Lung (tissue), 12 donors: ENCODE measurements around the gene KIF23. TPM values are rescaled to one million over a fixed set of nuclear protein-coding genes. Genes with fewer than 3 reads are reported as not detected.

Source experiments
- ATAC-seq: fragments of 200-7000 bp; cut with Tn5 transposase; one replicate; pipeline ENCODE4 v1.9.1; 2020; ENCODE audit warnings: moderate number of reproducible peaks; ENCODE audit not compliant: insufficient read depth, low FRiP score
- DNase-seq, 3 donors: peaks; one replicate each; pipeline ENCODE4 v3.0.0-alpha.2; 2013 to 2017
- H3K27ac ChIP-seq, 2 donors: one replicate each; pipeline ENCODE4 v1.5.1; 2013; ENCODE audit warnings: mild to moderate bottlenecking in 2 of 2, moderate library complexity in 2 of 2, control low read depth in 1 of 2, inconsistent platforms in 1 of 2, low read depth in 1 of 2, low read length in 1 of 2
- H3K27me3 ChIP-seq, 3 donors: one replicate each; pipeline ENCODE4 v1.5.1; 2013; ENCODE audit warnings: low read length in 2 of 3; ENCODE audit not compliant: control insufficient read depth in 3 of 3, insufficient read depth in 3 of 3
- H3K36me3 ChIP-seq, 4 donors: one replicate each; pipeline ENCODE4 v1.5.1; 2013; ENCODE audit warnings: low read length in 4 of 4, mild to moderate bottlenecking in 1 of 4, moderate library complexity in 1 of 4; ENCODE audit not compliant: control insufficient read depth in 4 of 4, insufficient read depth in 4 of 4
- H3K4me1 ChIP-seq, 5 donors: one replicate each; pipeline ENCODE4 v1.5.1; 2013; ENCODE audit warnings: low read length in 5 of 5, mild to moderate bottlenecking in 2 of 5, moderate library complexity in 1 of 5; ENCODE audit not compliant: control insufficient read depth in 5 of 5, insufficient read depth in 5 of 5
- H3K4me3 ChIP-seq: one replicate; pipeline ENCODE4 v1.5.1; 2013; ENCODE audit warnings: mild to moderate bottlenecking, control low read depth, moderate library complexity
- H3K9ac ChIP-seq, 2 donors: one replicate each; pipeline ENCODE4 v1.5.1; 2013; ENCODE audit warnings: low read length in 2 of 2, control low read depth in 1 of 2; ENCODE audit not compliant: insufficient read depth in 1 of 2
- H3K9me3 ChIP-seq, 4 donors: one replicate each; pipeline ENCODE4 v1.5.1; 2013; ENCODE audit warnings: low read length in 3 of 4, mild to moderate bottlenecking in 1 of 4, moderate library complexity in 1 of 4; ENCODE audit not compliant: control insufficient read depth in 4 of 4, insufficient read depth in 3 of 4
- CTCF ChIP-seq: IDR thresholded peaks from 2 replicates; pipeline ENCODE4 v1.5.1; 2012; ENCODE audit warnings: mild to moderate bottlenecking; ENCODE audit errors: control extremely low read depth, extremely low read depth
- WGBS, 2 donors: extraction: QIAGEN DNeasy Blood & Tissue Kit; methylation state at CpG; one replicate each; pipeline ENCODE4 v1.1.7; 2013; 5-methylcytosine and 5-hydroxymethylcytosine counted together
- polyA plus RNA-seq, 2 donors: library from polyadenylated mRNA; stranded (reverse); fragments of 200-250 nt; gene quantifications; one replicate each; pipeline ENCODE4 v1.2.1, GENCODE V29; 2013
- total RNA-seq, 2 donors: library from RNA; depleted of rRNA in 1 of 2; stranded (reverse); fragments of >200 nt in 1 of 2; gene quantifications; one replicate each; pipeline ENCODE4 v1.2.1, GENCODE V29; 2014 to 2021
- donor health status: control.
- donor health status: control.
- donor health status: Bipolar disorder and iron deficiency.
- donor health status: healthy.
- donor health status: DM: yes; HTN: yes; CAD: no.

Gene KIF23
- total and polyA plus RNA-seq, 4 donors, result 1.4 to 15.4 (median 1.8) TPM

GRCh38 chr15:69388260-69388705 lies 25.9 kb upstream of the KIF23 start:
- no peak for TF ChIP-seq CTCF
- DNase-seq (no peak), ATAC-seq (no peak)
- Histone ChIP-seq H3K9ac (no peak overlapping the region), H3K4me3 (no peak overlapping the region), H3K9me3 (no peaks in the 10 kb centered on the region), H3K36me3 (no peaks in the 10 kb centered on the region), H3K27me3 (no peaks in the 10 kb centered on the region), H3K4me1 (no peaks in the 10 kb centered on the region), H3K27ac (no peak overlapping the region)
- WGBS, 2 donors, result 71 to 77% methylated on average over 6 of the region's 6 CpGs

- Histone ChIP-seq H3K27ac (no peak overlapping the region), H3K4me1 (peaks cover 0 to 7% (median 5%) of the 10 kb centered on the region in 5 donors), H3K9ac (no peak overlapping the region), H3K4me3 (no peak overlapping the region), H3K9me3 (no peaks in the 10 kb centered on the region), H3K27me3 (no peaks in the 10 kb centered on the region), H3K36me3 (no peaks in the 10 kb centered on the region)
- no peak for TF ChIP-seq CTCF
- WGBS, 2 donors, result 96 to 100% methylated on average over 7 of the region's 7 CpGs
- ATAC-seq (no peak), DNase-seq (no peak)
Observed at GRCh38 chr15:69389426-69389825, 24.7 kb upstream of the KIF23 start.

GRCh38 chr15:69390575-69390974 lies 23.6 kb upstream of the KIF23 start:
- WGBS, 2 donors, result 94 to 100% methylated on average over 2 of the region's 2 CpGs
- Histone ChIP-seq H3K4me3 (no peak overlapping the region), H3K36me3 (no peaks in the 10 kb centered on the region), H3K27ac (no peak overlapping the region), H3K9me3 (no peaks in the 10 kb centered on the region), H3K9ac (no peak overlapping the region), H3K27me3 (no peaks in the 10 kb centered on the region), H3K4me1 (peaks cover 0 to 13% (median 5%) of the 10 kb centered on the region in 5 donors)
- no peak for TF ChIP-seq CTCF
- no peak for ATAC-seq
- DNase-seq, result no peak
